PFSK-1 (cell line): ENCODE data around the gene CEP120.

Experiments
- FOXP2 ChIP-seq: optimal IDR thresholded peaks from 2 replicates; pipeline ENCODE3; 2011; ENCODE audit warnings: borderline replicate concordance, control low read depth, inconsistent platforms; ENCODE audit not compliant: insufficient read depth; ENCODE audit errors: extremely low read length, extremely low read depth
- POLR2AphosphoS5 ChIP-seq: IDR thresholded peaks from 2 replicates; pipeline ENCODE4 v1.6.1; 2012; ENCODE audit warnings: low read depth, mild to moderate bottlenecking, control low read depth, low read length, moderate library complexity
- SIN3A ChIP-seq: IDR thresholded peaks from 2 replicates; pipeline ENCODE4 v1.6.1; 2012; ENCODE audit warnings: mild to moderate bottlenecking, low read length, moderate library complexity, borderline replicate concordance; ENCODE audit not compliant: insufficient read depth
- TAF1 ChIP-seq: IDR thresholded peaks from 2 replicates; pipeline ENCODE4 v1.6.1; 2012; ENCODE audit warnings: low read length, control low read depth, borderline replicate concordance; ENCODE audit not compliant: insufficient read depth
- TF ChIP-seq, protein P1 (sequence below), 2 experiments: IDR thresholded peaks; 2 replicates each; pipeline versions ENCODE4 v1.6.1 to v1.8.0; 2011 to 2012; ENCODE audit warnings: low read depth in 2 of 2, low read length in 2 of 2, control low read depth in 1 of 2, inconsistent platforms in 1 of 2, mild to moderate bottlenecking in 1 of 2, moderate library complexity in 1 of 2; ENCODE audit not compliant: insufficient read depth in 1 of 2

CEP120 gene

DNA sequence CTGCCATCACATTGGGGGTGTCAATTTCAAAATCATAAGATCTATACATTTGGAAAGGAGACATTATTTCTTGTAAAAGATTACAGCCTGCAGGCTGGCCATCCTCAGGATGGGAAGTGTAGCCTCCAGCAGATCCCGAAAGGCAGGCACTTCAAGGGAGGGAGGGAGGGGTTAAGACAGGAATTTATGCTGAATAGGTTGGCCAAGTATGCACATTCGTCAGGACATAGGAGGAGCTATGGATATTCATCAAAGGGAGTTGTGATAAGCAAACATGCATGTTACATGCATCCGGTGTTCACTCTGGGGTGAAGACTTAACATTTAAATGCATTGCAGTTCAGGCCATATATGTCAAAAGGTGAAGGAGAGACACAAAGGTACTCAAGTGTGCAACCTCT is 119.4 kb downstream of the CEP120 start:
- TF ChIP-seq POLR2AphosphoS5 (no peak), TAF1 (no peak), SIN3A (no peak), FOXP2 (no peak)
- TF ChIP-seq, protein P1, sequence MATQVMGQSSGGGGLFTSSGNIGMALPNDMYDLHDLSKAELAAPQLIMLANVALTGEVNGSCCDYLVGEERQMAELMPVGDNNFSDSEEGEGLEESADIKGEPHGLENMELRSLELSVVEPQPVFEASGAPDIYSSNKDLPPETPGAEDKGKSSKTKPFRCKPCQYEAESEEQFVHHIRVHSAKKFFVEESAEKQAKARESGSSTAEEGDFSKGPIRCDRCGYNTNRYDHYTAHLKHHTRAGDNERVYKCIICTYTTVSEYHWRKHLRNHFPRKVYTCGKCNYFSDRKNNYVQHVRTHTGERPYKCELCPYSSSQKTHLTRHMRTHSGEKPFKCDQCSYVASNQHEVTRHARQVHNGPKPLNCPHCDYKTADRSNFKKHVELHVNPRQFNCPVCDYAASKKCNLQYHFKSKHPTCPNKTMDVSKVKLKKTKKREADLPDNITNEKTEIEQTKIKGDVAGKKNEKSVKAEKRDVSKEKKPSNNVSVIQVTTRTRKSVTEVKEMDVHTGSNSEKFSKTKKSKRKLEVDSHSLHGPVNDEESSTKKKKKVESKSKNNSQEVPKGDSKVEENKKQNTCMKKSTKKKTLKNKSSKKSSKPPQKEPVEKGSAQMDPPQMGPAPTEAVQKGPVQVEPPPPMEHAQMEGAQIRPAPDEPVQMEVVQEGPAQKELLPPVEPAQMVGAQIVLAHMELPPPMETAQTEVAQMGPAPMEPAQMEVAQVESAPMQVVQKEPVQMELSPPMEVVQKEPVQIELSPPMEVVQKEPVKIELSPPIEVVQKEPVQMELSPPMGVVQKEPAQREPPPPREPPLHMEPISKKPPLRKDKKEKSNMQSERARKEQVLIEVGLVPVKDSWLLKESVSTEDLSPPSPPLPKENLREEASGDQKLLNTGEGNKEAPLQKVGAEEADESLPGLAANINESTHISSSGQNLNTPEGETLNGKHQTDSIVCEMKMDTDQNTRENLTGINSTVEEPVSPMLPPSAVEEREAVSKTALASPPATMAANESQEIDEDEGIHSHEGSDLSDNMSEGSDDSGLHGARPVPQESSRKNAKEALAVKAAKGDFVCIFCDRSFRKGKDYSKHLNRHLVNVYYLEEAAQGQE (IDR thresholded peaks at IDR 0.05; ENCODE audit: insufficient read depth in 1 of 2, low read depth in 2 of 2, low read length in 2 of 2) = no peak

- no peak for TF ChIP-seq FOXP2
- TF ChIP-seq, protein P1 (IDR thresholded peaks at IDR 0.05; ENCODE audit: insufficient read depth in 1 of 2, low read depth in 2 of 2, low read length in 2 of 2) = no peak
Measured at GRCh38 chr5:123300266-123300665, 122.9 kb downstream of the CEP120 start.

DNA sequence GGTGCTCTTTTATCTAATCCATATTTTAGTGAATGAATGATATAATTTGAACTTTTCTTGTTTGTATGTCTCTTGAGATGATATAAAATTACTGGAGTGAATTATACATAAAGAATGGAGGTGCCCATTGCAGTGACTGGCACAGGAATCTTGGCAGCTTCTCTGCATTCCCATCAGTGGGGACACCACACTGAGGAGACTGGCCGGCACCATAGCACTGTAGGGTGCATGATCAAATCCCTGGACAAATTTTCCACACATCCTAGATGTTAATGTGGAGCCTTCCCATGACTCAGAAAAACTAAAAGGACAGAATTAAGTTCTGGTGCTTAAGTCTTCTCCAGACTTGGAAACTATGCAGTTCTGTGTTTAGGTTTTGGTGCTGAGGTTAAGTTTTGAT is 124.1 kb downstream of the CEP120 start:
- TF ChIP-seq SIN3A = no peak
- TF ChIP-seq FOXP2 = no peak
- TF ChIP-seq TAF1 = no peak
- TF ChIP-seq, protein P1 (IDR thresholded peaks at IDR 0.05; ENCODE audit: insufficient read depth in 1 of 2, low read depth in 2 of 2, low read length in 2 of 2) = no peak
- TF ChIP-seq POLR2AphosphoS5 = no peak

GRCh38 chr5:123298335-123299030 is 124.7 kb downstream of the CEP120 start:
- TF ChIP-seq POLR2AphosphoS5 (no peak), FOXP2 (no peak), TAF1 (no peak), SIN3A (no peak)
- TF ChIP-seq, protein P1 (IDR thresholded peaks at IDR 0.05; ENCODE audit: insufficient read depth in 1 of 2, low read depth in 2 of 2, low read length in 2 of 2) = no peak

DNA sequence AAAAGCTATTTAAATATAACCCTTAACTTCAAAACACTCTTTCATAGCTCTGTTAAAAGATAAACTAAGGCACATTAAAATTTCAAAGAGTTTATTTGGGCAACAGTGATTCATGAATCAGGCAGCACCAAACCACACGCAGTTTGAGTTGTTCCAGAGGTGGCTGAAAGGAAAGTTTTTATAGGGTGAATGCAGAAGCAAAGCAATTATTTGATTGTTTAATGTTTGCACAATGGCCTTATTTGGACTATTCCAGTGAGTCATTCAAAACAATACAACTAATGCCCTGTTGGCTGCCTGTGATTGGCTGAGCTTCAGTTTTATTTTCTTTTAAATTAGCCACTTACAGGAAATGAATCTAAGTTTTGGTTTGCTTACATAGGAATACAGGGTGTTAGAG is 125.3 kb downstream of the CEP120 start:
- TF ChIP-seq, protein P1 (IDR thresholded peaks at IDR 0.05; ENCODE audit: insufficient read depth in 1 of 2, low read depth in 2 of 2, low read length in 2 of 2) = no peak
- TF ChIP-seq FOXP2 (no peak), TAF1 (no peak), POLR2AphosphoS5 (no peak), SIN3A (no peak)
